ENCODE results near the gene SPTSSB. TPM values are rescaled to one million over a fixed set of nuclear protein-coding genes. Genes with fewer than 3 reads are reported as not detected.

SPTSSB gene, protein sequence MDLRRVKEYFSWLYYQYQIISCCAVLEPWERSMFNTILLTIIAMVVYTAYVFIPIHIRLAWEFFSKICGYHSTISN
- 0.70 TPM for polyA plus RNA-seq (2013, experiment 1 of 2)
- polyA plus RNA-seq (2013, experiment 2 of 2): 0.94 TPM

DNA sequence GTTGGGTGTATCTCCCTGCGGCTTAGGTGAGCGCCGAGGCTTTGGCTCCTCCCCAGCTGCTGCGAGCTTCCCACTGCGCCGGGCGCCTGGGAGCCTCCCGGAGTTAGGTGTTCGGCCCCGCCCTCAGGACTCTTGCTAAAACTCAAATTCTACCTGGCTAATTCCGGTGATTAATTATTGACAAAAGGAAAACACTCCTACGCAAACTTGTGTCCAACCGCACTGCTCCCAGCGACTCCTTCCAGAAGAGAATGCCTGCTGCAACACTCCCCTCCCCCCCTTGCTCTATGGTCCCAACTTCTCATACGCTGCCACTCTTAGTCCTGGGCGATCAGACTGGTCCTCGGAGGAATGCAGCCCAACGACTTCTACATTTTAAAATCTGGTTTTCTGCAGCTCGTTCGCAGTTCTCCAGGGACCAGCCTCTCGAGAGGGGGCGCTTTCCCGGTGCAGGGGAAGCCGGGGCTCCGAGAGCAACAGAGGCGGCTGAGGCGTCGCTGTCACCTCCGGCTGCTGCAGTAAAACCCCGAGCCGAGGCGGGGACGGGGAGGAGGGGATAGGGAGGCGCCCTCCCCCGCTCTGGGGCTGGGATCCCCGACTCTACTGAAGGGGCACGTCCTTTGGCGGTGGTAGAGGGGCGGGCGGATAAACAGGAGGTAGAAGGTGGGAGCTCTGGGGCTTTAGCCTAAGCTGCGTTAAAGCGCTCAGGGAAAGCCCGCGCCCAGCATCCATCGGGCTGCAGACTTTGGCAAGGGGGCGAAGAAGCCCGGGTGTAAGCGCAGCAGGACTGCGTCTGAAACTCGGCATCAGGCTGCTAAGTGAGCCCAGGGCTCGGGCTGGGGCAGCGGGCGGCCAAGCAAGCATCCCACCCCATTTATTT is at the start of gene SPTSSB:
SPTSSB (minus strand) TSS at position 77 of the 880 bp plus-strand sequence. CDS start 25,194 bp downstream, outside the sequence.
- peak within 1 kb of the TSS; percentile 5 for H2BK5ac ChIP-seq (ENCODE audit: low read length)
- H3K27me3 ChIP-seq (ENCODE audit: control insufficient read depth in 3 of 3, insufficient read depth in 3 of 3, low read depth in 1 of 3, low read length in 3 of 3): peaks cover 0 to 63% (median 2%) of the 10 kb centered on the region in 3 experiments
- no peak within 1 kb of the TSS for H3K27ac ChIP-seq (replicated peaks; ENCODE audit: low read length)
- H3K4me1 ChIP-seq (ENCODE audit: control insufficient read depth in 2 of 2, insufficient read depth in 1 of 2, low read depth in 1 of 2, low read length in 2 of 2): peaks cover 0 to 3% of the 10 kb centered on the region in 2 donors
- H3K18ac ChIP-seq (ENCODE audit: low read length): peak within 1 kb of the TSS; percentile 92
- H3K36me3 ChIP-seq (replicated peaks in 1 of 2; ENCODE audit: control insufficient read depth in 2 of 2, insufficient read depth in 2 of 2, low read length in 2 of 2): no peaks in the 10 kb centered on the region
- peak within 1 kb of the TSS; percentile 81 for H2BK120ac ChIP-seq (ENCODE audit: low read depth, low read length)
- peak within 1 kb of the TSS; percentile 67 for H2BK15ac ChIP-seq (ENCODE audit: low read length)
- H3K9ac ChIP-seq (ENCODE audit: low read depth, low read length, poor library complexity): peak within 1 kb of the TSS; percentile 75
- peak within 1 kb of the TSS; percentile 99 for H3K4me2 ChIP-seq (ENCODE audit: insufficient read depth, low read length, poor library complexity, severe bottlenecking)
- H2AFZ ChIP-seq (ENCODE audit: low read length): peak within 1 kb of the TSS; percentile 99
- H3K14ac ChIP-seq (ENCODE audit: low read length): no peak within 1 kb of the TSS
- H3K4me3 ChIP-seq (ENCODE audit: low read length in 2 of 2): peak within 1 kb of the TSS; percentile 47 to 79
- no peak within 1 kb of the TSS for H2AK5ac ChIP-seq (ENCODE audit: low read depth, low read length)
- H3K4ac ChIP-seq (ENCODE audit: low read length): no peak within 1 kb of the TSS
- WGBS, 2 donors (ENCODE audit: extremely low coverage in 2 of 2, insufficient read length in 2 of 2, insufficient replicate concordance in 1 of 2): no CpG with 5 or more reads among the region's 53 CpGs
- H3K23ac ChIP-seq (ENCODE audit: low read depth, low read length, poor library complexity): no peak within 1 kb of the TSS
- DNase-seq (ENCODE audit: low spot score): peak; percentile 63
- peak within 1 kb of the TSS; percentile 17 for H4K8ac ChIP-seq (ENCODE audit: low read depth, low read length)
- H3K79me1 ChIP-seq (ENCODE audit: low read depth, low read length): no peaks in the 10 kb centered on the region
- no peak within 1 kb of the TSS for H4K91ac ChIP-seq (ENCODE audit: low read depth, low read length, poor library complexity)
- no peaks in the 10 kb centered on the region for H3K9me3 ChIP-seq (replicated peaks in 1 of 2; ENCODE audit: control insufficient read depth in 2 of 2, insufficient read depth in 1 of 2, low read depth in 1 of 2, low read length in 2 of 2)
- H2BK12ac ChIP-seq (ENCODE audit: low read length): peak within 1 kb of the TSS; percentile 41

DNA sequence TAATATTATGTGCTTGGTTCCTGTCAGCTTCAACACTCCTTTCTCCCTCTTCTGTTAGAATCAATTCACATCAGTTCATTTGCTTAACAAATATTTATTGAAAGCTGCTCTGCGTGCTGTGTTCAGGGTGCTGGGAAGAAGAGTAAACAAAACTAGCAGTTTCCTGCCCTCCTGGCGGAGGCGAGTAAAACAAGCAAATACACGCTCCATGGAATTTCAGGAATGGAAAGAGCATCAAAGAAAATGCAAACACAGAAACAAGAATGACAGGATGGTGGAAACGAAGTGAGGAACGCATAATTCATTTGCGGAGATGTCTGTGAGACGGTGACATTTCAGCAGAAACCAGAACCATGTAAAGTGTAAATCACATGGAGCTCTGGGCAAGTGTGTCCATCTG is 49.4 kb upstream of the SPTSSB start:
- Histone ChIP-seq H2BK15ac (ENCODE audit: low read length) (no peak overlapping the region), H3K4ac (ENCODE audit: low read length) (no peak overlapping the region), H3K18ac (ENCODE audit: low read length) (no peak overlapping the region), H2BK12ac (ENCODE audit: low read length) (no peak overlapping the region), H3K79me1 (ENCODE audit: low read depth, low read length) (no peaks in the 10 kb centered on the region), H3K9ac (ENCODE audit: low read depth, low read length, poor library complexity) (no peak overlapping the region), H3K27ac (replicated peaks; ENCODE audit: low read length) (no peak overlapping the region), H3K4me3 (ENCODE audit: low read length in 2 of 2) (peak overlapping the region in 1 of 2 donors; percentile 21), H2AFZ (ENCODE audit: low read length) (peak overlapping the region; percentile 59), H4K91ac (ENCODE audit: low read depth, low read length, poor library complexity) (no peak overlapping the region), H2AK5ac (ENCODE audit: low read depth, low read length) (no peak overlapping the region), H2BK5ac (ENCODE audit: low read length) (no peak overlapping the region), H3K23ac (ENCODE audit: low read depth, low read length, poor library complexity) (no peak overlapping the region), H3K9me3 (replicated peaks in 1 of 2; ENCODE audit: control insufficient read depth in 2 of 2, insufficient read depth in 1 of 2, low read depth in 1 of 2, low read length in 2 of 2) (peaks cover 0 to 3% of the 10 kb centered on the region in 2 donors), H3K14ac (ENCODE audit: low read length) (no peak overlapping the region), H3K4me2 (ENCODE audit: insufficient read depth, low read length, poor library complexity, severe bottlenecking) (no peak overlapping the region), H4K8ac (ENCODE audit: low read depth, low read length) (no peak overlapping the region), H3K36me3 (replicated peaks in 1 of 2; ENCODE audit: control insufficient read depth in 2 of 2, insufficient read depth in 2 of 2, low read length in 2 of 2) (no peaks in the 10 kb centered on the region), H3K27me3 (ENCODE audit: control insufficient read depth in 3 of 3, insufficient read depth in 3 of 3, low read depth in 1 of 3, low read length in 3 of 3) (no peaks in the 10 kb centered on the region), H2BK120ac (ENCODE audit: low read depth, low read length) (no peak overlapping the region), H3K4me1 (ENCODE audit: control insufficient read depth in 2 of 2, insufficient read depth in 1 of 2, low read depth in 1 of 2, low read length in 2 of 2) (peaks cover 7 to 9% of the 10 kb centered on the region in 2 donors)
- peak; percentile 33 for DNase-seq (ENCODE audit: low spot score)
- WGBS, 2 donors (ENCODE audit: extremely low coverage in 2 of 2, insufficient read length in 2 of 2, insufficient replicate concordance in 1 of 2): no CpG with 5 or more reads among the region's 8 CpGs

DNA sequence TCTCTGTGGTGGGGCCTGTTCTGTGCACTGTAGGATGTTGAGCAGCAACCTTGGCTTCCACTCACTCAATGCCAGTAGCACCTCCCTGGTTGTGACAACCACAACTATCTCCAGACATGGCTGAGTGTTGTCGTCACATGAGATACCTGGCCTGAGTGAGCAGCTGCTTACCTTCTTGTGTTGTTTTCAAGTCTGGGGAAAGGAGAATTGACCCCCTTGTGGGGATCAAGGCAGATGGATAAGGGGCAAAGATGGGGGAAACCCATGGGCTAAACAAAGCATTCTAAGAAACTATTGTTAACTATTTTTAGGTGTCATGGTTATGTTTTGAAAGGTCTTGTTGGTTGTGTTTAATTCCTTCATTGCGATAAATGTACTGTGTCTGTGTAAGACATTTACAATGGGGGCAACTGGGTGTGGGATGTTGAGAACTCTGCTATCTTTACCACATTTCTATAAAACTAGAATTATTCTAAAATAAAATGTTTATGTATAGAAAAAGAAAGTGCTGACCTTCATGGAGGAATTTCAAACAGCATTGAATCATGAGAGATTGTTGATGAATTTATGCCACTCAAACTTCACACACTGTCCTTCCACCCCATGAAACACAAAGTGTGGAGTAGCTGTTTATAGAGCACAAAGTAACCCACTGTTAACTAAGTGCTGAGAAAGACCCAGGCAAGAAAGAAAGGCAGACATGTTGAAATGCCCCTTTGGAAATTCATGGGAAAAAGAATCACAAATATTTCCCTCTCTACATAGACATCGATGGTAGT is 48.4 kb upstream of the SPTSSB start:
- no peaks in the 10 kb centered on the region for H3K27me3 ChIP-seq (ENCODE audit: control insufficient read depth in 3 of 3, insufficient read depth in 3 of 3, low read depth in 1 of 3, low read length in 3 of 3)
- H3K27ac ChIP-seq (replicated peaks; ENCODE audit: low read length): no peak overlapping the region
- H3K18ac ChIP-seq (ENCODE audit: low read length): no peak overlapping the region
- H3K4ac ChIP-seq (ENCODE audit: low read length): no peak overlapping the region
- H2BK15ac ChIP-seq (ENCODE audit: low read length): no peak overlapping the region
- H2AK5ac ChIP-seq (ENCODE audit: low read depth, low read length): no peak overlapping the region
- no peaks in the 10 kb centered on the region for H3K36me3 ChIP-seq (replicated peaks in 1 of 2; ENCODE audit: control insufficient read depth in 2 of 2, insufficient read depth in 2 of 2, low read length in 2 of 2)
- no peaks in the 10 kb centered on the region for H3K79me1 ChIP-seq (ENCODE audit: low read depth, low read length)
- H3K23ac ChIP-seq (ENCODE audit: low read depth, low read length, poor library complexity): no peak overlapping the region
- H4K91ac ChIP-seq (ENCODE audit: low read depth, low read length, poor library complexity): no peak overlapping the region
- H3K9ac ChIP-seq (ENCODE audit: low read depth, low read length, poor library complexity): no peak overlapping the region
- H2BK120ac ChIP-seq (ENCODE audit: low read depth, low read length): no peak overlapping the region
- no peak overlapping the region for H2AFZ ChIP-seq (ENCODE audit: low read length)
- no peak for DNase-seq (ENCODE audit: low spot score)
- peaks cover 7 to 9% of the 10 kb centered on the region in 2 donors for H3K4me1 ChIP-seq (ENCODE audit: control insufficient read depth in 2 of 2, insufficient read depth in 1 of 2, low read depth in 1 of 2, low read length in 2 of 2)
- H3K9me3 ChIP-seq (replicated peaks in 1 of 2; ENCODE audit: control insufficient read depth in 2 of 2, insufficient read depth in 1 of 2, low read depth in 1 of 2, low read length in 2 of 2): peaks cover 0 to 3% of the 10 kb centered on the region in 2 donors
- H2BK5ac ChIP-seq (ENCODE audit: low read length): no peak overlapping the region
- H4K8ac ChIP-seq (ENCODE audit: low read depth, low read length): no peak overlapping the region
- H3K14ac ChIP-seq (ENCODE audit: low read length): no peak overlapping the region
- no peak overlapping the region for H3K4me2 ChIP-seq (ENCODE audit: insufficient read depth, low read length, poor library complexity, severe bottlenecking)
- no peak overlapping the region for H3K4me3 ChIP-seq (ENCODE audit: low read length in 2 of 2)
- WGBS, 2 donors (ENCODE audit: extremely low coverage in 2 of 2, insufficient read length in 2 of 2, insufficient replicate concordance in 1 of 2): no CpG with 5 or more reads among the region's 3 CpGs
- H2BK12ac ChIP-seq (ENCODE audit: low read length): no peak overlapping the region
